ENCODE results near the gene RBMS3.

DNA sequence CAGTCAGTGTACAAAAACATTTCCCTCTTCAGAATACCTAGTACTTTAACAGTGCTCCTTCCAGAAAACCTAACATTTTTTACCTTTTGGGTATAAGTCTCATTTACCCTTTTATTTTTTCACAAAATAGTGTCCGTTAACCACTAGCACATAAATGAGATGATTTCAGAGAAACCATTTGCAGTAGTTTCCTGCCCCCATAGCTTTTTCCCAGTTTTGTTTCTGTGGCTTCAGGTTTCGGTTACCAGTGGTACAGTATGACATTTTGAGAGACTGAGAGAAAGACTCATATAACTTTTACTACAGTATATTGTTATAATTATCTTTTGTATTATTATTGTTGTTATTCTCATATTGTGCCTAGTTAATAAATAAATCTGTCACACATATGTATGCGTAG is 6.2 kb upstream of the RBMS3 start:
- TF ChIP-seq POLR2AphosphoS5 (IDR thresholded peaks at IDR 0.05) = no peak
- TF ChIP-seq, protein P1, sequence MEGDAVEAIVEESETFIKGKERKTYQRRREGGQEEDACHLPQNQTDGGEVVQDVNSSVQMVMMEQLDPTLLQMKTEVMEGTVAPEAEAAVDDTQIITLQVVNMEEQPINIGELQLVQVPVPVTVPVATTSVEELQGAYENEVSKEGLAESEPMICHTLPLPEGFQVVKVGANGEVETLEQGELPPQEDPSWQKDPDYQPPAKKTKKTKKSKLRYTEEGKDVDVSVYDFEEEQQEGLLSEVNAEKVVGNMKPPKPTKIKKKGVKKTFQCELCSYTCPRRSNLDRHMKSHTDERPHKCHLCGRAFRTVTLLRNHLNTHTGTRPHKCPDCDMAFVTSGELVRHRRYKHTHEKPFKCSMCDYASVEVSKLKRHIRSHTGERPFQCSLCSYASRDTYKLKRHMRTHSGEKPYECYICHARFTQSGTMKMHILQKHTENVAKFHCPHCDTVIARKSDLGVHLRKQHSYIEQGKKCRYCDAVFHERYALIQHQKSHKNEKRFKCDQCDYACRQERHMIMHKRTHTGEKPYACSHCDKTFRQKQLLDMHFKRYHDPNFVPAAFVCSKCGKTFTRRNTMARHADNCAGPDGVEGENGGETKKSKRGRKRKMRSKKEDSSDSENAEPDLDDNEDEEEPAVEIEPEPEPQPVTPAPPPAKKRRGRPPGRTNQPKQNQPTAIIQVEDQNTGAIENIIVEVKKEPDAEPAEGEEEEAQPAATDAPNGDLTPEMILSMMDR (IDR thresholded peaks at IDR 0.05) = no peak
- TF ChIP-seq POLR2A (IDR thresholded peaks at IDR 0.05) = no peak
- TF ChIP-seq EP300 (IDR thresholded peaks at IDR 0.05) = no peak
